ENCODE measurements around the gene FLOT1. TPM values are rescaled to one million over a fixed set of nuclear protein-coding genes. Genes with fewer than 3 reads are reported as not detected.
"Not testable (repeated sequence)": the region's sequence is repeated elsewhere in the genome, so short reads cannot be mapped to it uniquely, and the experiment has no call there.

Gene FLOT1
- total RNA-seq, 1 experiment from 2014 or later: 110 TPM

- Mint-ChIP-seq H3K4me3 (no peak overlapping the region), H3K9me3 (peaks cover 7% of the 10 kb centered on the region; the same call in 1 of the 2 replicates), H3K4me1 (peaks cover 43% of the 10 kb centered on the region), H3K27me3 (ENCODE audit: low read depth) (no peaks in the 10 kb centered on the region), H3K36me3 (peaks cover 4% of the 10 kb centered on the region; the same call in 1 of the 2 replicates), H3K27ac (peak overlapping the region; percentile 26; the same call in 1 of the 2 replicates)
- TF ChIP-seq CDX4 (CRISPR knock-in tag; IDR thresholded peaks at IDR 0.05; ENCODE audit: borderline replicate concordance): no peak
- ATAC-seq (no peak), DNase-seq (ENCODE audit: low spot score) (no peak)
- ChIA-PET CTCF (interaction anchor here (0.7 to 1.3 kb wide), 3 partner anchors 30 to 147 kb away, joined by 3 to 4 read pairs (median 4); partner anchors contain the start of genes GTF2H4 and MDC1), POLR2A (no interaction called here)
Measured at GRCh38 chr6:30760549-30760948, 18.1 kb upstream of the FLOT1 start.

- peaks cover 7% of the 10 kb centered on the region; the same call in 1 of the 2 replicates for H3K9me3 Mint-ChIP-seq
- DNase-seq (ENCODE audit: low spot score) (no peak), ATAC-seq (no peak)
- ChIA-PET POLR2A (no interaction called here), CTCF (interaction anchor here (0.7 kb wide), 1 partner anchor 320 kb away, joined by 3 read pairs; no protein-coding TSS in a partner anchor)
- H3K27me3 Mint-ChIP-seq (ENCODE audit: low read depth): no peaks in the 10 kb centered on the region
- no peak overlapping the region for H3K4me3 Mint-ChIP-seq
- TF ChIP-seq FOXP1 (CRISPR knock-in tag; IDR thresholded peaks at IDR 0.05; ENCODE audit: borderline replicate concordance): no peak
- no peak for TF ChIP-seq NR3C1 (CRISPR knock-in tag; conservative IDR thresholded peaks at IDR 0.05; ENCODE audit: low read depth)
- 0 out of 2 replicates have a peak, but pooled peaks have one; percentile 50 for TF ChIP-seq PREB (CRISPR knock-in tag; IDR thresholded peaks at IDR 0.05; ENCODE audit: borderline replicate concordance)
- H3K27ac Mint-ChIP-seq: no peak overlapping the region
- H3K36me3 Mint-ChIP-seq: peaks cover 4% of the 10 kb centered on the region; the same call in 1 of the 2 replicates
- H3K4me1 Mint-ChIP-seq: peaks cover 36% of the 10 kb centered on the region
Measured at GRCh38 chr6:30759575-30760239, 17.2 kb upstream of the FLOT1 start.

DNA sequence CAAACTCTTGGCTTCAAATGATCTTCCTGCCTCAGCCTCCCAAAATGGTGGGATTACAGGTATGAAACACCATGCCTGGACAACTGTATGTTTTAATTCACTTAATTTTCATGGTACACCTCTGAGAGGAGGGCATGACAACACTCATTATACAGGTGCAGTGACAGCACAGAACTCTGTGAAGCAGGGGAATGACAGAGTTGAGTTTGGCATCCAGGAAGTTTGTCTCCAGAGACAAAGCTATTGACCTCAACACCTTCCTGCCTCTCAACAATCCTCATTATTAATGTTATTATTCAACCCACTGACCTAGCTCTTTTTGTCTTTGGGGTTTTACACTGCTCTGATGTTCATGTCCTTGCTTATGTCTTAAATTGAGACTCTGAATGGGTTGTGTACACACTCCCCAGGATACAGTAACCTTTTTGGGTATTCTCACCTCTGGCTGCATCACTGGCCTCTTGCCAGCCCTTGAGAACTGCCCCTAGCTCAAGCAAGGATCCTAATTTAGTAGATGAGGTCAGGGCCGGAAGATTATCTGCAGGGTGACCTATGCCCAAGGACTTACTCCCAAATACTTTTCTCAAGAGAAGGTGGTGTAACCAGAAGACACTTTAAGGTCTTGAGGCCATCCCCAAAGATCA lies 14.9 kb upstream of the FLOT1 start:
- no peaks in the 10 kb centered on the region for H3K36me3 Mint-ChIP-seq
- TF ChIP-seq, protein P1, sequence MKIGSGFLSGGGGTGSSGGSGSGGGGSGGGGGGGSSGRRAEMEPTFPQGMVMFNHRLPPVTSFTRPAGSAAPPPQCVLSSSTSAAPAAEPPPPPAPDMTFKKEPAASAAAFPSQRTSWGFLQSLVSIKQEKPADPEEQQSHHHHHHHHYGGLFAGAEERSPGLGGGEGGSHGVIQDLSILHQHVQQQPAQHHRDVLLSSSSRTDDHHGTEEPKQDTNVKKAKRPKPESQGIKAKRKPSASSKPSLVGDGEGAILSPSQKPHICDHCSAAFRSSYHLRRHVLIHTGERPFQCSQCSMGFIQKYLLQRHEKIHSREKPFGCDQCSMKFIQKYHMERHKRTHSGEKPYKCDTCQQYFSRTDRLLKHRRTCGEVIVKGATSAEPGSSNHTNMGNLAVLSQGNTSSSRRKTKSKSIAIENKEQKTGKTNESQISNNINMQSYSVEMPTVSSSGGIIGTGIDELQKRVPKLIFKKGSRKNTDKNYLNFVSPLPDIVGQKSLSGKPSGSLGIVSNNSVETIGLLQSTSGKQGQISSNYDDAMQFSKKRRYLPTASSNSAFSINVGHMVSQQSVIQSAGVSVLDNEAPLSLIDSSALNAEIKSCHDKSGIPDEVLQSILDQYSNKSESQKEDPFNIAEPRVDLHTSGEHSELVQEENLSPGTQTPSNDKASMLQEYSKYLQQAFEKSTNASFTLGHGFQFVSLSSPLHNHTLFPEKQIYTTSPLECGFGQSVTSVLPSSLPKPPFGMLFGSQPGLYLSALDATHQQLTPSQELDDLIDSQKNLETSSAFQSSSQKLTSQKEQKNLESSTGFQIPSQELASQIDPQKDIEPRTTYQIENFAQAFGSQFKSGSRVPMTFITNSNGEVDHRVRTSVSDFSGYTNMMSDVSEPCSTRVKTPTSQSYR (CRISPR knock-in tag; IDR thresholded peaks at IDR 0.05): no peak
- no peak for TF ChIP-seq CTCF (IDR thresholded peaks at IDR 0.05)
- TF ChIP-seq ZNF416 (CRISPR knock-in tag; IDR thresholded peaks at IDR 0.05): no peak
- no peak for TF ChIP-seq ZNF138 (CRISPR knock-in tag; conservative IDR thresholded peaks at IDR 0.05)
- H3K4me3 Mint-ChIP-seq: no peak overlapping the region
- peaks cover 3% of the 10 kb centered on the region; the same call in 1 of the 2 replicates for H3K9me3 Mint-ChIP-seq
- POLR2A ChIA-PET: interaction anchor here (0.7 kb wide), 1 partner anchor 982 kb away, joined by 3 read pairs; no protein-coding TSS in a partner anchor
- peaks cover 18% of the 10 kb centered on the region for H3K4me1 Mint-ChIP-seq
- H3K27me3 Mint-ChIP-seq (ENCODE audit: low read depth): no peaks in the 10 kb centered on the region
- ATAC-seq (no peak), DNase-seq (ENCODE audit: low spot score) (no peak)
- CTCF ChIA-PET: interaction anchor here (1.2 kb wide), 1 partner anchor 79 kb away, joined by 3 read pairs; no protein-coding TSS in a partner anchor
- H3K27ac Mint-ChIP-seq: no peak overlapping the region

- H3K9me3 Mint-ChIP-seq; H3K27ac Mint-ChIP-seq; H3K4me3 Mint-ChIP-seq; H3K27me3 Mint-ChIP-seq (ENCODE audit: low read depth); H3K36me3 Mint-ChIP-seq; POLR2A ChIA-PET; DNase-seq (ENCODE audit: low spot score); ATAC-seq: not testable (repeated sequence)
- CTCF ChIA-PET: interaction anchor here (1.2 kb wide), 1 partner anchor 78 kb away, joined by 3 read pairs; no protein-coding TSS in a partner anchor
- H3K4me1 Mint-ChIP-seq: peaks cover 14% of the 10 kb centered on the region
Measured at GRCh38 chr6:30756405-30757003, 14.0 kb upstream of the FLOT1 start.

All from WTC11 (cell line).